ENCODE data around the gene ASB6.

- peak in 1 of 2 donors; percentile 41 for TF ChIP-seq EP300 (IDR thresholded peaks at IDR 0.05)
- no peak for TF ChIP-seq CTCF (IDR thresholded peaks at IDR 0.05)
- no peak for TF ChIP-seq POLR2A (IDR thresholded peaks at IDR 0.05)
Observed at GRCh38 chr9:129606161-129607026, 35.6 kb downstream of the ASB6 start.
